ENCODE data around the gene KCNQ4. TPM values are rescaled to one million over a fixed set of nuclear protein-coding genes. Genes with fewer than 3 reads are reported as not detected.

Gene KCNQ4
- total and polyA plus RNA-seq, 2 of the 13 experiments (the other 11 are each of a cell fraction or from before 2014, with no cell fraction given): 0.02 to 0.09 TPM

DNA sequence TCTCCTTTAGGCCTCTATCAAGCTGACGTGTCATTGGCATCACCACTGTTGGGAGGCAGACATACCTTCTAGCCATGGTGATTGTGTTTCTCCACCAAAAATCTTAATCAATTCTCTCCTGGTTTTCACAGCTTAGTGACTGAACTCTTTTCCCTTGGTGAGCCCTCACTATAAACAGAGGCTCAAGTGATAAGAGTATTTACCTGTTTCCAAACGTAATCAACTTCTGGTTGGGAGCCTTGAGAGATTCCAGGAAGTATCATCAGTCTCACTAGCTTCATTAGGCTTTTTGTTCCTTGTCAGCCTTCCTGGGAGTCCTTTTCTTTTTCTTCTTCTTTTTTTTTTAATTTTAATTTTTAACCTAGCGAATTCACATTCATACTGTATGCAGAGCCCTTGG is 33.8 kb upstream of the KCNQ4 start (continued):
- TF ChIP-seq, protein P1, sequence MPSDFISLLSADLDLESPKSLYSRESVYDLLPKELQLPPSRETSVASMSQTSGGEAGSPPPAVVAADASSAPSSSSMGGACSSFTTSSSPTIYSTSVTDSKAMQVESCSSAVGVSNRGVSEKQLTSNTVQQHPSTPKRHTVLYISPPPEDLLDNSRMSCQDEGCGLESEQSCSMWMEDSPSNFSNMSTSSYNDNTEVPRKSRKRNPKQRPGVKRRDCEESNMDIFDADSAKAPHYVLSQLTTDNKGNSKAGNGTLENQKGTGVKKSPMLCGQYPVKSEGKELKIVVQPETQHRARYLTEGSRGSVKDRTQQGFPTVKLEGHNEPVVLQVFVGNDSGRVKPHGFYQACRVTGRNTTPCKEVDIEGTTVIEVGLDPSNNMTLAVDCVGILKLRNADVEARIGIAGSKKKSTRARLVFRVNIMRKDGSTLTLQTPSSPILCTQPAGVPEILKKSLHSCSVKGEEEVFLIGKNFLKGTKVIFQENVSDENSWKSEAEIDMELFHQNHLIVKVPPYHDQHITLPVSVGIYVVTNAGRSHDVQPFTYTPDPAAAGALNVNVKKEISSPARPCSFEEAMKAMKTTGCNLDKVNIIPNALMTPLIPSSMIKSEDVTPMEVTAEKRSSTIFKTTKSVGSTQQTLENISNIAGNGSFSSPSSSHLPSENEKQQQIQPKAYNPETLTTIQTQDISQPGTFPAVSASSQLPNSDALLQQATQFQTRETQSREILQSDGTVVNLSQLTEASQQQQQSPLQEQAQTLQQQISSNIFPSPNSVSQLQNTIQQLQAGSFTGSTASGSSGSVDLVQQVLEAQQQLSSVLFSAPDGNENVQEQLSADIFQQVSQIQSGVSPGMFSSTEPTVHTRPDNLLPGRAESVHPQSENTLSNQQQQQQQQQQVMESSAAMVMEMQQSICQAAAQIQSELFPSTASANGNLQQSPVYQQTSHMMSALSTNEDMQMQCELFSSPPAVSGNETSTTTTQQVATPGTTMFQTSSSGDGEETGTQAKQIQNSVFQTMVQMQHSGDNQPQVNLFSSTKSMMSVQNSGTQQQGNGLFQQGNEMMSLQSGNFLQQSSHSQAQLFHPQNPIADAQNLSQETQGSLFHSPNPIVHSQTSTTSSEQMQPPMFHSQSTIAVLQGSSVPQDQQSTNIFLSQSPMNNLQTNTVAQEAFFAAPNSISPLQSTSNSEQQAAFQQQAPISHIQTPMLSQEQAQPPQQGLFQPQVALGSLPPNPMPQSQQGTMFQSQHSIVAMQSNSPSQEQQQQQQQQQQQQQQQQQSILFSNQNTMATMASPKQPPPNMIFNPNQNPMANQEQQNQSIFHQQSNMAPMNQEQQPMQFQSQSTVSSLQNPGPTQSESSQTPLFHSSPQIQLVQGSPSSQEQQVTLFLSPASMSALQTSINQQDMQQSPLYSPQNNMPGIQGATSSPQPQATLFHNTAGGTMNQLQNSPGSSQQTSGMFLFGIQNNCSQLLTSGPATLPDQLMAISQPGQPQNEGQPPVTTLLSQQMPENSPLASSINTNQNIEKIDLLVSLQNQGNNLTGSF (CRISPR knock-in tag; IDR thresholded peaks at IDR 0.05): no peak
- no peak for TF ChIP-seq SMARCE1 (IDR thresholded peaks at IDR 0.05; ENCODE audit: borderline replicate concordance)
- TF ChIP-seq, protein P2, sequence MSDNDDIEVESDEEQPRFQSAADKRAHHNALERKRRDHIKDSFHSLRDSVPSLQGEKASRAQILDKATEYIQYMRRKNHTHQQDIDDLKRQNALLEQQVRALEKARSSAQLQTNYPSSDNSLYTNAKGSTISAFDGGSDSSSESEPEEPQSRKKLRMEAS (IDR thresholded peaks at IDR 0.05): no peak
- no peak for TF ChIP-seq ZNF776 (CRISPR knock-in tag; IDR thresholded peaks at IDR 0.05)
- TF ChIP-seq ZNF644 (CRISPR knock-in tag; IDR thresholded peaks at IDR 0.05; ENCODE audit: low read depth): no peak
- no peak for TF ChIP-seq ZNF230 (CRISPR knock-in tag; IDR thresholded peaks at IDR 0.05)
- TF ChIP-seq, protein P3, sequence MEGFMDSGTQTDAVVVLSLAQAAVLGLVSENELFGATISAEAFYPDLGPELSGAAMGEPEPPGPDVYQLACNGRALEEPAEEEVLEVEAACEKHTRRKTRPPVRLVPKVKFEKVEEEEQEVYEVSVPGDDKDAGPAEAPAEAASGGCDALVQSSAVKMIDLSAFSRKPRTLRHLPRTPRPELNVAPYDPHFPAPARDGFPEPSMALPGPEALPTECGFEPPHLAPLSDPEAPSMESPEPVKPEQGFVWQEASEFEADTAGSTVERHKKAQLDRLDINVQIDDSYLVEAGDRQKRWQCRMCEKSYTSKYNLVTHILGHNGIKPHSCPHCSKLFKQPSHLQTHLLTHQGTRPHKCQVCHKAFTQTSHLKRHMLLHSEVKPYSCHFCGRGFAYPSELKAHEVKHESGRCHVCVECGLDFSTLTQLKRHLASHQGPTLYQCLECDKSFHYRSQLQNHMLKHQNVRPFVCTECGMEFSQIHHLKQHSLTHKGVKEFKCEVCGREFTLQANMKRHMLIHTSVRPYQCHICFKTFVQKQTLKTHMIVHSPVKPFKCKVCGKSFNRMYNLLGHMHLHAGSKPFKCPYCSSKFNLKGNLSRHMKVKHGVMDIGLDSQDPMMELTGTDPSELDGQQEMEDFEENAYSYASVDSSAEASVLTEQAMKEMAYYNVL (CRISPR knock-in tag; IDR thresholded peaks at IDR 0.05; ENCODE audit: borderline replicate concordance): no peak
- no peak for TF ChIP-seq ISL2 (CRISPR knock-in tag; IDR thresholded peaks at IDR 0.05)
- no peak for TF ChIP-seq ZMYM4 (CRISPR knock-in tag; IDR thresholded peaks at IDR 0.05)
- TF ChIP-seq ZNF20 (CRISPR knock-in tag; IDR thresholded peaks at IDR 0.05): no peak
- TF ChIP-seq MED8 (CRISPR knock-in tag; IDR thresholded peaks at IDR 0.05; ENCODE audit: insufficient replicate concordance): no peak
- TF ChIP-seq, protein P4, sequence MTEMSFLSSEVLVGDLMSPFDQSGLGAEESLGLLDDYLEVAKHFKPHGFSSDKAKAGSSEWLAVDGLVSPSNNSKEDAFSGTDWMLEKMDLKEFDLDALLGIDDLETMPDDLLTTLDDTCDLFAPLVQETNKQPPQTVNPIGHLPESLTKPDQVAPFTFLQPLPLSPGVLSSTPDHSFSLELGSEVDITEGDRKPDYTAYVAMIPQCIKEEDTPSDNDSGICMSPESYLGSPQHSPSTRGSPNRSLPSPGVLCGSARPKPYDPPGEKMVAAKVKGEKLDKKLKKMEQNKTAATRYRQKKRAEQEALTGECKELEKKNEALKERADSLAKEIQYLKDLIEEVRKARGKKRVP (CRISPR knock-in tag; IDR thresholded peaks at IDR 0.05): no peak
- TF ChIP-seq, protein P5, sequence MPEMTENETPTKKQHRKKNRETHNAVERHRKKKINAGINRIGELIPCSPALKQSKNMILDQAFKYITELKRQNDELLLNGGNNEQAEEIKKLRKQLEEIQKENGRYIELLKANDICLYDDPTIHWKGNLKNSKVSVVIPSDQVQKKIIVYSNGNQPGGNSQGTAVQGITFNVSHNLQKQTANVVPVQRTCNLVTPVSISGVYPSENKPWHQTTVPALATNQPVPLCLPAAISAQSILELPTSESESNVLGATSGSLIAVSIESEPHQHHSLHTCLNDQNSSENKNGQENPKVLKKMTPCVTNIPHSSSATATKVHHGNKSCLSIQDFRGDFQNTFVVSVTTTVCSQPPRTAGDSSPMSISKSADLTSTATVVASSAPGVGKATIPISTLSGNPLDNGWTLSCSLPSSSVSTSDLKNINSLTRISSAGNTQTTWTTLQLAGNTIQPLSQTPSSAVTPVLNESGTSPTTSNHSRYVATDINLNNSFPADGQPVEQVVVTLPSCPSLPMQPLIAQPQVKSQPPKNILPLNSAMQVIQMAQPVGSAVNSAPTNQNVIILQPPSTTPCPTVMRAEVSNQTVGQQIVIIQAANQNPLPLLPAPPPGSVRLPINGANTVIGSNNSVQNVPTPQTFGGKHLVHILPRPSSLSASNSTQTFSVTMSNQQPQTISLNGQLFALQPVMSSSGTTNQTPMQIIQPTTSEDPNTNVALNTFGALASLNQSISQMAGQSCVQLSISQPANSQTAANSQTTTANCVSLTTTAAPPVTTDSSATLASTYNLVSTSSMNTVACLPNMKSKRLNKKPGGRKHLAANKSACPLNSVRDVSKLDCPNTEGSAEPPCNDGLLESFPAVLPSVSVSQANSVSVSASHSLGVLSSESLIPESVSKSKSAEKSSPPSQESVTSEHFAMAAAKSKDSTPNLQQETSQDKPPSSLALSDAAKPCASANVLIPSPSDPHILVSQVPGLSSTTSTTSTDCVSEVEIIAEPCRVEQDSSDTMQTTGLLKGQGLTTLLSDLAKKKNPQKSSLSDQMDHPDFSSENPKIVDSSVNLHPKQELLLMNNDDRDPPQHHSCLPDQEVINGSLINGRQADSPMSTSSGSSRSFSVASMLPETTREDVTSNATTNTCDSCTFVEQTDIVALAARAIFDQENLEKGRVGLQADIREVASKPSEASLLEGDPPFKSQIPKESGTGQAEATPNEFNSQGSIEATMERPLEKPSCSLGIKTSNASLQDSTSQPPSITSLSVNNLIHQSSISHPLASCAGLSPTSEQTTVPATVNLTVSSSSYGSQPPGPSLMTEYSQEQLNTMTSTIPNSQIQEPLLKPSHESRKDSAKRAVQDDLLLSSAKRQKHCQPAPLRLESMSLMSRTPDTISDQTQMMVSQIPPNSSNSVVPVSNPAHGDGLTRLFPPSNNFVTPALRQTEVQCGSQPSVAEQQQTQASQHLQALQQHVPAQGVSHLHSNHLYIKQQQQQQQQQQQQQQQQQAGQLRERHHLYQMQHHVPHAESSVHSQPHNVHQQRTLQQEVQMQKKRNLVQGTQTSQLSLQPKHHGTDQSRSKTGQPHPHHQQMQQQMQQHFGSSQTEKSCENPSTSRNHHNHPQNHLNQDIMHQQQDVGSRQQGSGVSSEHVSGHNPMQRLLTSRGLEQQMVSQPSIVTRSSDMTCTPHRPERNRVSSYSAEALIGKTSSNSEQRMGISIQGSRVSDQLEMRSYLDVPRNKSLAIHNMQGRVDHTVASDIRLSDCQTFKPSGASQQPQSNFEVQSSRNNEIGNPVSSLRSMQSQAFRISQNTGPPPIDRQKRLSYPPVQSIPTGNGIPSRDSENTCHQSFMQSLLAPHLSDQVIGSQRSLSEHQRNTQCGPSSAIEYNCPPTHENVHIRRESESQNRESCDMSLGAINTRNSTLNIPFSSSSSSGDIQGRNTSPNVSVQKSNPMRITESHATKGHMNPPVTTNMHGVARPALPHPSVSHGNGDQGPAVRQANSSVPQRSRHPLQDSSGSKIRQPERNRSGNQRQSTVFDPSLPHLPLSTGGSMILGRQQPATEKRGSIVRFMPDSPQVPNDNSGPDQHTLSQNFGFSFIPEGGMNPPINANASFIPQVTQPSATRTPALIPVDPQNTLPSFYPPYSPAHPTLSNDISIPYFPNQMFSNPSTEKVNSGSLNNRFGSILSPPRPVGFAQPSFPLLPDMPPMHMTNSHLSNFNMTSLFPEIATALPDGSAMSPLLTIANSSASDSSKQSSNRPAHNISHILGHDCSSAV (CRISPR knock-in tag; IDR thresholded peaks at IDR 0.05; ENCODE audit: borderline replicate concordance): no peak

Measured in HepG2 (cell line).